ENCODE results near the gene CBR3. TPM values are rescaled to one million over a fixed set of nuclear protein-coding genes. Genes with fewer than 3 reads are reported as not detected.

The CBR3 gene
- total RNA-seq, 4 donors from 2014 or later = 22.8 to 53.0 (median 42.1) TPM

DNA sequence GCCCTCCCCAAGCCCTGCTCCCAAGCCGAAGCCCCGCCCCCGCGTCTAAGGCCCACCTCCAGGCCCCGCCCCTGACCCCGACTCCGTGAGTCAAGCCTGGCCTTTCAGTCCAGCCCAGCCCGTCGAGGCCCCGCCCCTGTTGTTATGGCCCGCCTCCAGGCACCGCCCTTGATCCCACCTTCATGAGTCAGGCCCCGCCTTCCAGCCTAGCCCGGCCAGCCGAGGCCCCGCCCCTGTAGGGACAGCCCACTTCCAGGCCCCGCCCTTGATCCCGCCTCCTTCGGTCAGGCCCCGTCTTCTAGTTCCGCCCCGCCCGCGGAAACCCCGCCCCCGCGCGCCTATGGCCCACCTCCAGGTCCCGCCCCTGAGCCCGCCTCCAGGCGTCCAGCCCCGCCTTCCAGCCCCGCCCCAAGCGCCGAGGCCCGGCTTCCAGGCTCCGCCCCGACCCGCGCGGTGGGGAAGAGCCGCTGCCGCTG lies 21.5 kb downstream of the CBR3 start:
- Histone ChIP-seq H3K4me1 (peaks cover 0 to 28% (median 11%) of the 10 kb centered on the region in 4 donors), H3K36me3 (no peaks in the 10 kb centered on the region), H3K27ac (peak overlapping the region; percentile 55 to 89 (median 84)), H3K4me3 (peak overlapping the region; percentile 80 to 85 (median 84)), H3K9me3 (no peaks in the 10 kb centered on the region), H3K27me3 (no peaks in the 10 kb centered on the region)
- 0 to 1% methylated on average over 3 to 40 of the region's 43 CpGs for WGBS, 2 donors
- TF ChIP-seq POLR2A (IDR thresholded peaks at IDR 0.05) = no peak
- TF ChIP-seq EP300 (IDR thresholded peaks at IDR 0.05) = peak in 1 of 2 donors; percentile 37
- DNase-seq (ENCODE audit: low spot score in 2 of 2) = peak; percentile 99

DNA sequence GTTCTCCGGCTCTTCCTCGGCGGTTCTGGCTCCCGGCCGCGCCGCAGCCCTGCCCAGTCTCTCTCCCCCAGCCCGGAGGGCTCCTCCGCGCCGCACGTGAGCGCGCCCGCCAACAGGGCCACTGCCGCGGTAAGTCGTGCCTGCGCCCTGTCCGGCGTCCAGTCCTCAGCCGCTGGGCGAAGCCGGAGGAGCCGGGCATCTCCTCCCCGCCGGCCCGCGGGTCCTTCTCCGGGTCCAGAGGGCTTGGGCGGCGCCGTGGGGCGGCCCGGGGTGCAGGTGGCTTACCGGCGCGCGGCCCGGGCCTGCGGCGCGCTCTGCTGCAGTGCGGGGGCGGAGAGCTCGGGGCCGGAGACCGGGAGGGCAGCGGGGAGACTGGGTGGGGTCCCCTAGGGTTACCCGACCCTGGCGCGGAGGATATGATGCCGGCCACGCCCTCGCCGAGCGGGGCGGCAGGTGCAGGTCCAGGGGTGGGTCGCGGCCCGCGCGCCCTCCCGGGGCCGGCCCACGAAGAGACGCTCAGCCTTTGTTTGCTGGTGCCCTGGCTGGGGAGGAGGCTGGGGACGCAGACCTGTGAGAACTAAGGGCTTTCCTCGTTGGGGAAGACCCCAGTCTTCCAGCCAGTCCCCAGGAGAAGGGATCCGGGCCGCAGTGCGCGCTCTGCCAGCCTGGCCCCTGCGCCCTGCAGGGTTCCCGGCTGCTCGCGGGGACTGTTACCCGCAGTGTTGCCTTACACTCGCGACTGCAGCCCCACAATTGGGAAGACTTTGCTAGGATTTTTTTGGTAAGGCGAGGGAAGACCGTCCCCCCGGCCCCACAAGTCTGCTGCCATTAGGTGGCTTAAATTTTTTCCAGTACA lies 22.2 kb downstream of the CBR3 start, which contains the start of gene DOP1B:
Gene DOP1B, plus strand, starts transcription at position 10 of the 856 bp plus-strand sequence. CDS start 7,910 bp downstream, outside the sequence.
- Histone ChIP-seq H3K4me3 (peak within 1 kb of the TSS; percentile 80 to 85 (median 84)), H3K27me3 (no peaks in the 10 kb centered on the region), H3K4me1 (peaks cover 0 to 28% (median 11%) of the 10 kb centered on the region in 4 donors), H3K36me3 (no peaks in the 10 kb centered on the region), H3K27ac (peak within 1 kb of the TSS; percentile 55 to 89 (median 84)), H3K9me3 (no peaks in the 10 kb centered on the region)
- TF ChIP-seq EP300 (IDR thresholded peaks at IDR 0.05) (peak in 1 of 2 donors; percentile 55), POLR2A (IDR thresholded peaks at IDR 0.05) (peak in 1 of 2 donors; percentile 78)
- TF ChIP-seq, protein P1, sequence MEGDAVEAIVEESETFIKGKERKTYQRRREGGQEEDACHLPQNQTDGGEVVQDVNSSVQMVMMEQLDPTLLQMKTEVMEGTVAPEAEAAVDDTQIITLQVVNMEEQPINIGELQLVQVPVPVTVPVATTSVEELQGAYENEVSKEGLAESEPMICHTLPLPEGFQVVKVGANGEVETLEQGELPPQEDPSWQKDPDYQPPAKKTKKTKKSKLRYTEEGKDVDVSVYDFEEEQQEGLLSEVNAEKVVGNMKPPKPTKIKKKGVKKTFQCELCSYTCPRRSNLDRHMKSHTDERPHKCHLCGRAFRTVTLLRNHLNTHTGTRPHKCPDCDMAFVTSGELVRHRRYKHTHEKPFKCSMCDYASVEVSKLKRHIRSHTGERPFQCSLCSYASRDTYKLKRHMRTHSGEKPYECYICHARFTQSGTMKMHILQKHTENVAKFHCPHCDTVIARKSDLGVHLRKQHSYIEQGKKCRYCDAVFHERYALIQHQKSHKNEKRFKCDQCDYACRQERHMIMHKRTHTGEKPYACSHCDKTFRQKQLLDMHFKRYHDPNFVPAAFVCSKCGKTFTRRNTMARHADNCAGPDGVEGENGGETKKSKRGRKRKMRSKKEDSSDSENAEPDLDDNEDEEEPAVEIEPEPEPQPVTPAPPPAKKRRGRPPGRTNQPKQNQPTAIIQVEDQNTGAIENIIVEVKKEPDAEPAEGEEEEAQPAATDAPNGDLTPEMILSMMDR (IDR thresholded peaks at IDR 0.05) = peak in 1 of 5 experiments; percentile 10
- WGBS, 2 donors = 2% methylated on average over 17 to 29 of the region's 83 CpGs
- no peak for DNase-seq (ENCODE audit: low spot score in 2 of 2)

DNA sequence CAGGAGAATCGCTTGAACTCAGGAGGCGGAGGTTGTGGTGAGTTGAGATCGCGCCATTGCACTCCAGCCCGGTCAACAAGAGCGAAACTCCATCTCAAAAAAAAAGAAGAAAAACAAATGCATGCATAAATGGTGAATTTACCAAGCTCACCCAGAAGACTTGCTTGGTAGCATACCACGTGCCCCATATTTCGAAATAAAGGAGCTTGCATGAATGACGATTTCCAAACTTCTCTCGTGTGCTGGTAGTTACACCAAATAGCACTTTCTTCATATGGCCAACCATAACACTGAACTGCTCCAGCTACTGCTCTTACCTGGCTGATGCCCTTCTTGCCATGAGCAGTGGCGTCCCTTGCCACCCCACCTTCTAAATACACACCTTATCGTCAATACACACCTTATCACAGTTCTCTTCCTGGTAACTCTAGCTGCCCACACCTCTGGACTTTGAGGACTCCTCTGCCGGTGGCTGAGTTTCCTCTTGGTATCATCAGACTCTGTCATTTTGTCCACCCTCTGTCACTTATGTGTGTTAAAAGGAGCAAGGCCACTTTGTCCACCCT lies 24.6 kb downstream of the CBR3 start:
- H3K36me3 ChIP-seq = no peaks in the 10 kb centered on the region
- WGBS, 2 donors = 74 to 80% methylated on average over 13 of the region's 13 CpGs
- DNase-seq (ENCODE audit: low spot score in 2 of 2) = no peak
- no peak overlapping the region for H3K4me3 ChIP-seq
- H3K27me3 ChIP-seq = no peaks in the 10 kb centered on the region
- peaks cover 0 to 40% (median 11%) of the 10 kb centered on the region in 4 donors for H3K4me1 ChIP-seq
- no peaks in the 10 kb centered on the region for H3K9me3 ChIP-seq
- H3K27ac ChIP-seq = no peak overlapping the region
- TF ChIP-seq EP300 (IDR thresholded peaks at IDR 0.05) = peak in 1 of 2 donors; percentile 49
- TF ChIP-seq, protein P1 (IDR thresholded peaks at IDR 0.05) = no peak

DNA sequence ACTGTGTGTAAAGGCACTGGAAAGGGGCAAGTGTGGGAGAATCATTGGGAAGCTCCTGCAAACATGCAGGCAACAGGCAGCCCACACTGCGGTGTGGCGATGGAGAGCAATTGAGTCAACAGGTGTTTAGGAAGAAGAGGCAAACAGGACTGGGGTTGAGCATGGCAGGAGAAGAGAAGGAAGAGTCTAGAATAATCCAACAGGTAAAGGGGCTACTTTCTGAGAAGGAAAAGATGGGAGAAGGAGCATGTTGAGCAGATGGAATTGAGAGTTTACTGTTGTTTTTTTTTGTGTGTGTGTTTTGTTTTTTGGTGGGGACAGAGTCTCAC lies 25.9 kb downstream of the CBR3 start:
- Histone ChIP-seq H3K27me3 (no peaks in the 10 kb centered on the region), H3K4me3 (no peak overlapping the region), H3K4me1 (peaks cover 0 to 36% (median 4%) of the 10 kb centered on the region in 4 donors), H3K9me3 (no peaks in the 10 kb centered on the region), H3K27ac (no peak overlapping the region), H3K36me3 (peaks cover 0 to 5% (median 0%) of the 10 kb centered on the region in 3 donors)
- no peak for TF ChIP-seq EP300 (IDR thresholded peaks at IDR 0.05)
- TF ChIP-seq, protein P1 (IDR thresholded peaks at IDR 0.05) = no peak
- no peak for TF ChIP-seq POLR2A (IDR thresholded peaks at IDR 0.05)
- DNase-seq (ENCODE audit: low spot score in 2 of 2) = no peak
- 95 to 96% methylated on average over 2 of the region's 2 CpGs for WGBS, 2 donors

DNA sequence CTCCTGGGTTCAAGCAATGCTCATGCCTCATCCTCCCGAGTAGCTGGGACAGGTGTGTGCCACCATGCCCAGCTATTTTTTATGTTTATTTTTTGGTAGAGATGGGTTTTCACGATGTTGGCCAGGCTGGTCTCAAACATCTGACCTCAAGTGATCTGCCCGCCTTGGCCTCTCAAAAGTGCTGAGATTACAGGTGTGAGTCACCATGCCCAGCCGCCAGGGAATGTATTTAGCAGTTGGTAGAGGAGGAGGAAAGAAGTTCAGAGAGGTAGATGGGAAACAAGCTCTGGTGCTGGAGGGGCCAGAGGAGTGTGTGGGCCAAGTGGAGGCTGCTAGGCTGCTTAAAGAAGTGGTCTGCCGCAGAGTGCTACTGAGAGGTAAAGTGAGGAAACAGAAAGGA lies 27.8 kb downstream of the CBR3 start:
- Histone ChIP-seq H3K4me1 (peaks cover 0 to 28% (median 1%) of the 10 kb centered on the region in 4 donors), H3K27ac (no peak overlapping the region), H3K27me3 (no peaks in the 10 kb centered on the region), H3K4me3 (no peak overlapping the region), H3K9me3 (no peaks in the 10 kb centered on the region), H3K36me3 (peaks cover 0 to 23% (median 0%) of the 10 kb centered on the region in 3 donors)
- 96% methylated on average over 5 of the region's 5 CpGs for WGBS, 2 donors
- no peak for TF ChIP-seq EP300 (IDR thresholded peaks at IDR 0.05)
- DNase-seq (ENCODE audit: low spot score in 2 of 2) = no peak
